Medulla oblongata (tissue), 1 donor: ENCODE results near the gene IFT172.

ENCODE experiments used
- DNase-seq: peaks from one replicate; pipeline ENCODE4 v3.0.0-alpha.2; 2015; ENCODE audit errors: extremely low spot score

Gene IFT172

GRCh38 chr2:27422958-27423357 lies 66.6 kb downstream of the IFT172 start:
- no peak for DNase-seq

GRCh38 chr2:27421660-27422250 lies 67.8 kb downstream of the IFT172 start:
- no peak for DNase-seq

GRCh38 chr2:27420996-27421395 lies 68.5 kb downstream of the IFT172 start:
- DNase-seq = no peak

- DNase-seq = no peak
Observed at GRCh38 chr2:27416151-27416550, 73.4 kb downstream of the IFT172 start.

GRCh38 chr2:27412419-27413152 lies 77.0 kb downstream of the IFT172 start:
- DNase-seq = no peak

GRCh38 chr2:27409321-27410073 lies 80.0 kb downstream of the IFT172 start, which contains the start of gene PPM1G:
PPM1G (minus strand) TSS chr2:27409591; CDS start chr2:27409422, 169 bp downstream.
- peak; percentile 96 for DNase-seq

- DNase-seq = peak; percentile 12
Observed at GRCh38 chr2:27408601-27409320, 80.8 kb downstream of the IFT172 start.

GRCh38 chr2:27407798-27408491 lies 81.6 kb downstream of the IFT172 start:
- peak; percentile 23 for DNase-seq

GRCh38 chr2:27400348-27401135 lies 89.0 kb downstream of the IFT172 start:
- no peak for DNase-seq

GRCh38 chr2:27398962-27399361 lies 90.6 kb downstream of the IFT172 start:
- DNase-seq = no peak
